GM18907 (cell line): ENCODE measurements around the gene MUC5B.

Experiments used
- ATAC-seq: cut with Tn5 transposase; IDR thresholded peaks from one replicate; pipeline ENCODE4 v1.9.1; 2021; ENCODE audit warnings: mild to moderate bottlenecking, moderate library complexity; ENCODE audit not compliant: unreplicated experiment

MUC5B gene

GRCh38 chr11:1295086-1295485, 72.2 kb downstream of the MUC5B start:
- ATAC-seq = no peak

- ATAC-seq = no peak
Measured at GRCh38 chr11:1295591-1295990, 72.7 kb downstream of the MUC5B start.

- ATAC-seq = no peak
Measured at GRCh38 chr11:1296287-1296686, 73.4 kb downstream of the MUC5B start.

GRCh38 chr11:1297011-1297575, 74.2 kb downstream of the MUC5B start:
- no peak for ATAC-seq

DNA sequence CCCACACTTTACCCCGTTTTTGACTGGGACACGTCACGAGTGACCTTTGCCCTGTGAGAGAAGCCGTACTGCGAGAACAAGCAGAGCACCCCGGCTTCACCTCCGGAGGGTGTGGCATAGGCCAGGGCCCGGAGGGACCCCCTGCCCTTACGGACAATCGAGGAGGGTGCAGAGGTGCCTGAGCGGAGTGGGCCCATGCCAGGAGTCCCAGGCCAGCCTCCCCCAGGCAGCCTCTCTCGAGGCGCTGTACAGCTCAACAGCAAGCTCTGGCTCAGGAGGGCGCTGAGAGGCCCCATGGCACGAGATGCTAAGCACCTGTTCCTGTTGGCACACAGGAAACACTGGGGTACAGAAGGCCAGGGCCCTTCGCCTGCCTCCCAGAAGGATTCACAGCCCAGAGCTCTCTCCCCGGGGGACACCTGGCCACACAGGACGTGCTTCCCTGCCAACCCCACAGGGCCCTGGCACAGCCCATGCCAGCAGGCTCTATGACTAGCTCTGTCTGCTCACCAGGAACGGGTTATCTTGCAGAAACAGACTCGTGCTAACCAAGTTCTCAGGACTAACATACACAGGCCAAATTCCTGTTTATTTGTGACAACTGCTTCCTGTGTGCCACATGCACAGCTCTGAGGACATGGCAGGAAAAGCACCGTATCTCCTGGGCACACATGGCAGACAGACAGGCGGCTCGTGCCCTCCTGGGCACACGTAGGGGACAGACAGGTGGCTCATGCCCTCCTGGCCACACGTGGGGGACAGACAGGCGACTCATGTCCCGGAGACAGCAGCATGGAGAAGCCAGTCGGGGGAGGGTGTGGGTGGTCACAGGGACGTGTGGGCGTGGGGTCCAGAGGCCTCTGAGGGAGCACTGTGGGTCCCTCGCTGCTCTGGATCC, 75.0 kb downstream of the MUC5B start:
- no peak for ATAC-seq

DNA sequence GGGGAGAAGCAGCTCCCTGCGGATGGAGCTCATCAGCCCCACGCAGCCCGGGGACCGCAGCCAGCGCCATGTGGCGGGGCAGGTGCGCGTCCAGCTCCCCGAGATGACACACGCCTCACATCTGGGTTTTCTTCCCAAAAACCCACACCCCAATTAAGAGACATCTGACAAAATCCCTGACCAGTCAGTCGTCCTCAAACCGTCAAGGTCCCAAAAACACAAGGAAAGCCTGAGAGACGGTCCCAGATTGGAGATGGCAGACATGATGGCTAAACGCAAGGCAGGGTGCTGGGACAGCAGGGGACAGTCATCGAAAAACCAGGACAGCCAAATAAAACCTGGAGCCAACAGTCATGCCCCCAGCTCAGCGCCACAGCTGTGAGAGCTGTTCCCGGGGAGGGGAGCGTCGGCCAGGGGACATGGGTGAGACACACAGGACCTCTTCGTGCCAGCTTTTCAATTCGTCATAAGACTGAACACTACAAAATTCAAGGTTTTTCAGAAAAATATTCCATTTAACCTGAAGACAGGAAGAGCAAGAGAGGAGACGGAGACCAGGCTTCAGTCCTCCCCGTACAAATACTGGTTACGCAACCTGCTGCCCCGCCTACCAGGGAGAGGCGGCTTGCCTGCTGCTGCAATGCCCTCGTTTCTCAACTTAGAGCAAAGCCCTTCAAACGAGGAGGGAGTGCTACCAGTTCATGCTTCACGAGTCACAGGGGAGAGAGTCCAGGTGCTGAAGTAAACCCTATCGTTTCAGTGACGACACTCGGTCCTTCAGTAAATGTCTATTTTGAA, 76.0 kb downstream of the MUC5B start:
- ATAC-seq = no peak

GRCh38 chr11:1299621-1300020, 76.8 kb downstream of the MUC5B start:
- ATAC-seq = no peak

DNA sequence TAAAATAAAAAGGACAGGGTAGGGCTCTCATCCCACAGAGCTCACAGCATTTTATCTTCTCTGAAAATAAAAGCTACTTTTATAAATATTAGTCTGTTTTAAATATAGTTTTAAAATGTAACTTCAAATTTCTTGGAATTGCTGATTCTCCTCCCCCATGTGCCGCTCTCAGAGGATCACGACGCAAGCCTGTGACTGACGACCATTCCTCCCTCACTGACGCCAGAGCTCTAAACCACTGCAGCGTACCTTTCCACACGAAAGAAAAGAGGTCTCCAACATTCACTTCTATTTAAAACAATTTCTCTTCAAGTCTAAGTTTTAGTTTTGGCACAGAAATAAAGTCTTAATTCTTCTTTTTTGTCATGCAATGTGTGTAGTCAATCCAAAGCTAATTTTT, 77.3 kb downstream of the MUC5B start:
- no peak for ATAC-seq

DNA sequence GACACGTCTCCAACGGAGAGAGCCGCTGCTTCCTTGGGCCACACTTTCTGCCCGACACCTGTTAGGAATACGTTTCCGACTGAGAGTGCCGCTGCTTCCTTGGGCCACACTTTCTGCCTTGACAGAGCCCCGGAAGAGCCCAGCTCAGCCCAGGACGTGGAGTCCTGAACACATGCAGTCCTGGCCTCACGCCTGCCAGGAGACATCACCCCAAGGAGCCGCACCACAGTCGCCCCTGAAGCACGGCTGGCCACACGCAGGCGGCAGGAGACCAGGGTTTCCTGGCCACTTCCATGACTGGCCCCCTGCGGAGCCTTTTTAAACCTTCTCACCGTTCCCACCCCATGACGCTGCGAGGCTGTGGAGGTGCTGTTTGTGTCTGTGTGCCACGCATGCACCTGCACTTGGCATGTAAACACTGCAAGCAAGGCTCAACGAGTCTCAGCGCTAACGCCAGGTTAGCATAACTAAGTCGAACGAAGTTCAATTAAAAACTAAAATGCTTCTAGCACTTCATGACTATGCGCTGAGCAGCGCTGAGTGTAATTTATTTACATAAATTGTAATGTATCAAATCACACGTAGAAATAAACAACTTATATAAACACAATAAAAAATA, 77.8 kb downstream of the MUC5B start:
- no peak for ATAC-seq

DNA sequence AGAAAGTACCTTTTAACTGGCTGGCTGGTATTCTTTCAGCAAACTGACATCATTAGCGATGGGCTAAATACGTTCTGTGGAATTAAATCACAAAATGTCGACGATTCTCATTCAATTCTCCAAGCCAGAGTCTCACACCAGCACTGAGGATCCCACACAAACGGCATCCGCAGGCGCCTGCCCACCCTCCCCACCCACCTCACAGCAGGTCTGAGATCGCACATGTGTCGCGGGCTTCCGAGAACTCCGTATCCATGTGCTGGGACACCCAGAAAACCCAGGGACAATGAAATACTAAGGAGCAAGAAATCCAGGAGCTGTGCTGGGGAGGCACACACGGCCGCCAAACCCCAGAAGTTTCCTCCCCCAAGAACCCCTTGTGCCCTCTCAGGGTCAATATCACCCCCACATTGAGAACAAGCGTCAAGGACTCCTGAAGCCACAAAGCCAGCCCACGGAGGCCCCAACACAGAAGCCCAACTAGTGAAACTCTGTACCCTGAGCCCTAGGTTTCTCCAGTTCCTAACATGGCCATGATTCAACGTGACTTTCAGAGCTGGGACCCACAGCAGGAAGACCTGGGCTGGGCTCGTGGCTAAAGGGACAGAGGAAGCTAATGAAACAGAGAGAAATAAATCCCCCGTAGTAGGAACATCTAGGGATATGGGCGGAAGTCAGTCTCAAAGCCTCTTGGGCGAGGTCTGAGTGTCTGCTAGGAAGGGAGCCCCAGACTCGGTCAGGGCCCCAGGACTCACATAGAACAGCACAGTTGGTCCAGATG, 78.5 kb downstream of the MUC5B start:
- ATAC-seq = no peak

GRCh38 chr11:1302041-1302460, 79.2 kb downstream of the MUC5B start:
- ATAC-seq = no peak

- ATAC-seq = no peak
Measured at GRCh38 chr11:1302461-1303125, 79.7 kb downstream of the MUC5B start.

DNA sequence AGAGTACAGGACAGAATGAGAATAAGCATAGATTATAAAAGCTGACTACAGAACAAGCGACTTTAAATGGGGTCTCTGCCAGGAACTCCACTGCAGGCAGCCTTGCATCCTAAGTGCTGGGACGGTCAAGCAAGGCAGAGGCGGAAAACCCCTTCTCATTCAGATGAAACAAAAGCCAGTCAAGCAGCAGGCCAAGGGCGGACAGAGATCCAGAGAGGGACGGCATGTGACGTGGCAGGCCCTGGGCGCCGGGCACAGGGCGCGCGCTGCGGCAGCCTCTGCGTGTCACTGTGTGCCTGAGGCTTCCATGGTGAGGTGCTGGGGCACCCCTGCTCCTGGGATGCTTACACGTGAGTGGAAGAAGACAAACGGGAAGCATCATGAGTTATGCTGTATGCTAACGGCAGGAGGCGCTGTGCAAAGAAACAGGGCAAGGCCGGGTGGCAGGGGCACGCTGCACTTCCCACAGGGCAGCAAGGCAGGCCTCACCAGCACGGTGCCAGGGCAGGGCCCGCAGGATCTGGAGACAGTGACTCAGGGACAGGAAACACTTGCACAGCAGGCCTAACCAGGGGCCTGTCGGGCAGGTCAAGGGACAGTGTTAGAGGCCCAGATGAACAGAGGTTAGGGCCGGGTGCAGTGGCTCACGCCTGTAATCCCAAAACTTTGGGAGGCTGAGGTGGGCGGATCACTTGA, 80.4 kb downstream of the MUC5B start:
- no peak for ATAC-seq

GRCh38 chr11:1303973-1304372, 81.1 kb downstream of the MUC5B start:
- no peak for ATAC-seq

DNA sequence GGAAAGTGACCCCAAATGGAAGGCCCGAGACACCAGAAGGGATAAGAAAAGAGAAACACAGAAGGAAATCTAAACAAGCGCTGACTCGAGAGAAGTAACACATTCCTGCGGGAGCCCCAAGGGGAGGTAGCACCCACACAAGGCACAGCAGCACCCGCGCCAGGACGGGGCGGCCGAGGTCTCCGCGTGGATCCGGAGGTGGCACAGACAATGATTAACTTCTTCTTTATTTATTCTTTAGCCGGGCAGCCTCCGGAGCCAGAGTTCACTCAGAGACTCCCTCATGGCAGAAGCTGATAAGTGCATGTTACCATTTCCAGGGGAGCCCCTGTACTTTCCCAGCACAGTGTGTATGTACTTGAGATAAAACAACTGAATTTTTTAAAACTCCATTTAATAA, 81.5 kb downstream of the MUC5B start:
- no peak for ATAC-seq

DNA sequence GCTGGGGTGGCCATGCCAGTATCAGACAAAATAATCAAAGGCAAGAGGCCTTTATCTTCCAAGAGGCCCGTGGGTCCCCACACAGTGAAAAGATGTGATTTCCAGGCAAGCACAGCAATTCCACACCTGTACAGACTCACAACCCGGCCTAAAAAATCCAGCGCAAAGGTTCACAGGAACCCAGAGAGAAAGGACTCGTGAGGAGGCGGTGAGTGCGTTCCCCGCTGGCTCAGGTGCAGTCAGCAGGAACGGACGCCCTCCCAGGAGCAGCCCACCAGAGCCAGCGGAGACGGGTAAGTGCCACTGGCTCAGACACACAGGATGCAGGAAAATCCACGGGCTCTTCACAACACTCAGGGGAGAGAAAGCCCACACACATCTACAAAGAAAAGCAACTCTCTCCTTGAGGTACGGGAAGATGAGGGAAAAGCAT, 82.2 kb downstream of the MUC5B start:
- ATAC-seq = no peak

DNA sequence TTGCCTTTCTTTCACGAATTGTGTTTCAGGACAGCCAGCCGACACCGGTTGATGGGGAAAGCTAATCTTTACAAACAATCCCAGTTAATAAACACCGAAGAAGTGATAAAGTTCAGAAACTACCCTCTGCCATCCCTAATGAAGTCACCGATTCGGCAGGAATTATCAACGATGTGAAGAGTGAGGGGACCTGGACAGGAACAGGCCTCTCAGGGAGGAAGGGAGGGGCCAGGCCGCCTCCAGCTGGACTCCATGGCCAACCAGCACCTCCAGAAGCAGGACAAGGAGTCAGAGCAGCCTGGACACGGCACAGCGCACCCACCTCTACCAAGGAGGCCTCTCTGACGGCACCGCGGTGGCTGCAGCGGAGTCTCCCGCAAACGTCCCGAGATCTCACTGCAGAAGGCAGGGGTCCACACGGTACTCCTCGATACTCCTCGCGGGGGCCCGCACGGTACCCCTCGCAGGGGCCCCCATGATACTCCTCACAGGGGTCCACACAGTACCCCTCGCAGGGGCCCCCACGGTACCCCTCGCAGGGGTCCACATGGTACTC, 82.7 kb downstream of the MUC5B start:
- no peak for ATAC-seq

GRCh38 chr11:1306186-1307162, 83.6 kb downstream of the MUC5B start:
- ATAC-seq = no peak
